GM18868 (cell line): ENCODE results near the gene CDH18.

ENCODE experiments used
- ATAC-seq: cut with Tn5 transposase; IDR thresholded peaks from one replicate; pipeline ENCODE4 v1.9.1; 2021; ENCODE audit warnings: mild to moderate bottlenecking, moderate library complexity; ENCODE audit not compliant: unreplicated experiment

The CDH18 gene

DNA sequence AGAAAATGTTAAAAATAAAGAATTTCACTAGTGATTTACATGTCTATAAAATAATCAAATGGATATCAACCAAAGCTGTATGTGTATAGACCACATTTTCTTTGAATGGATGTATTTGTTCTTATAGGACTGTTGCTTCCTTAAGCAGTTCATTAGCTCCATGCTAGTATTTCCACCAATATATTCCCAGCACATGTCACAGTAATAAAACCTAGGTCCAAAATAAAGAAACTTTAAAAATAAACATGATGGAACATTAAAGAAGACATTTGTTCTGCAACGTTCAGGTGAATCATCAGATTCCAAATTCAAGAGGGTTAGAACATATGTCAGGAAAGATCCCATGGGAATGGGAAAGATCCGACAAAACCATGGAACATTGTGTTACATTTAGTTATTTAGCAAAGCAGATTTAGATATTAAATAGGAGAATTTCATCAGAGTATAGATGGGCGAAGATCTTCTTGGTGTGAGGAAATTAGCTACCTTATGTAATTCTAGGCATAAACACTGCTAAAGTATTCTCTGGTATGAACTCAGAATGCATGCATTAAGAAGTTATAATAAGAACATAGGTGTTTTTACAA lies 490.7 kb downstream of the CDH18 start:
- ATAC-seq, result no peak

DNA sequence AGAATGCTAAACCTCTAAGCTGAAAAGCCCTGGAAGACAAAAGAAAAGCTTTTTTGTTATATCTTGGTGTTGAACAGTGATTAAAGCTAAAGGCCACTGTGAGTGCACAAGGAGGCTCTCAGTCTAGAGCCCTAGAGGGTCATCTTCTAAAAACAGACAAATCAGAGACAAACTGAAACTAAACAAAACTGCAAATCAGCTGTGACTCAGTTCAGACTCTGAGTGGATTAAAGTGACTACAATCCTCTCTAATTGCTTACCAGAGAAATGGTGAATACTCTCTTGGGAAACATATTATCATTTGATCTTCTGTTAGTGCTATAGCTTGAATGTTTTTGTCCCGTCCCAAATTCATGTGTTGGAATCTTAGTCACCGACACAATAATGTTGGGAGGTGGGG lies 491.9 kb downstream of the CDH18 start:
- ATAC-seq, result no peak

DNA sequence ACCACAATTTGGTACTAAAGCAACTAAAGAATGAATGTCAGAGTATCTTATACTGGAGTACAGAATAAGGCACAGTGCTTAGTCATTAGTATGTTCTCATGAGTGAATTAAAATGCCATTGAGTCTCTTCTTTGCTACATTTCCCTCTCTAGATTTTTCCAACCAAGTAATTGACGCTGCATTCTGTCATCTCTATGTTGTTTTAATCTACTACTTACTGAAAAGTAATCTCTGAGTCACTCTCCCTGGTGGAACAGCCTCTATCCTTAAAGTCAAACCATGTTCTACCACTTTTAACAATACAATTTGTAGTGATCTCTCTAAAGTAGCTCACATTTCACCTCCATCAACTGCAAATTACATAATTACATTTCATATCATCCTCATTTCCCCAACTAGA lies 495.1 kb downstream of the CDH18 start:
- no peak for ATAC-seq

DNA sequence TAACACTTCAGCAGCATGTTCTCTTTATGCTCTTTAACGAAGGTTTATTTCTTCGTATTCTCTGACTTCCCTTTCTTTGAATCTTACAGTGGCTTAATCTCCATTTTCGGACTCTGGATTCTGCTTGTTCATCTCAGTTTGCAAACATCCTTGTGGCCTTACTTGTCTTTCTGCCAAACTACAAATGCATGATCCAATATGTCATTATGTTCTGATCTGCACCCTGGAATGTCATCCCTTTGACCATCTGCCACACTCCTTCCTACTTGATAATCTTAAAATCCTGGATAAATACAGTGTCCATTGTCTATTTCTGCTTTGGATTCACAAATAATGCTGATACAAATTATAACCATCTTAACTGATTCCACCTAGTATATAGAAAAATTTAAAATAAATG lies 499.2 kb downstream of the CDH18 start:
- ATAC-seq, result no peak

DNA sequence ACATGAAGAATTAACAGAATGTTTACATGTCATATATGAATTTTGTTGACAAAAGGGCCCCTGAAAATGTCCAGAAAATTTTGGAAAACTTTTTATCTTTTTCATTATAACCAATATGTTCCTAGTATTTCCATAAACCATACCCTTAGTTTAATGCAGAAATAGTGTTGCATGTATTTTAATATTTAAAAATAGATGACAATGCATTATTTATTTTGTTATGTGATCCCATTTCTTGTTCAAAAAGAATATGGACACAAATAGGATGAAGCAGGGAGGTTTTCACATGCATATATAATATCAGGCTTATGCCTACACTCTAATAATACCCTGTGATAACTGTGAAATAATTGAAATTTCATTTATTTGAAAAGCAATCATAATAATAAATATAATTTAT lies 500.5 kb downstream of the CDH18 start:
- no peak for ATAC-seq

DNA sequence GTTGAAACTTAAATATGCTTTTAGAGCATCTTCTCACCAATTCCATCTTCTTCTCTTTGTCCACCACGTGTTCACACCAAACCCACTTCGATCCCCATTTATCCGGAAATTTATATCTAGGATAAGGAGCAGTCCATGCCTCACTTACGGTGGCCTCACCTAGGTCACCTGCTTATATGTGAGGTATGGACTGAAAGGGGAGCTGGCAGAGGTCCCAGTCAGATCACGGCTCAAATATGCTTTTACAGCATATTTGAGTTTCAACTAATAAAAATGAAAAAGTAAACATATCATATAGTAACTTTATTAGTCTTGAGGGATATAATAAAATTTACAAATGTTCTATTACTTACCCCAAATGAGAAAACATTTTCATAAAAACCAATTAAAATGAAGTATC lies 508.4 kb downstream of the CDH18 start:
- ATAC-seq, result no peak

DNA sequence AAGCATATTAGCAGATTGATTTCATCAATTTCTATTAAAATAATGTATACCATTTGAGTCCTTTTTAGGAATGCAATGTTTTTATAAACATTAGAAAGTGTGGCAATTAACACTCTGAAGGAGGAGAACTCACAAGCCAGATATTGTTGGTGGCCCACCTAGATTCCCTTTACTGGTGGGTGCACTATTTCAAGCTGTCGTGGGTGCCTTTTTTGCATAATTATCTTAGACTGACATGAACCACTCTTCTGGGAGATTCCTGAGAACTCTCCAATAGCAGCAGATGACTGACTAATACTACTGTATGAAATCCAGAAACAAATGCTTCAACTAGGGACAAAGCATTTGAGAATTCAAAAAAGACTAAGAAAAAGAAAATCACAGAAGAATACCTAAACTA lies 526.0 kb downstream of the CDH18 start:
- no peak for ATAC-seq

DNA sequence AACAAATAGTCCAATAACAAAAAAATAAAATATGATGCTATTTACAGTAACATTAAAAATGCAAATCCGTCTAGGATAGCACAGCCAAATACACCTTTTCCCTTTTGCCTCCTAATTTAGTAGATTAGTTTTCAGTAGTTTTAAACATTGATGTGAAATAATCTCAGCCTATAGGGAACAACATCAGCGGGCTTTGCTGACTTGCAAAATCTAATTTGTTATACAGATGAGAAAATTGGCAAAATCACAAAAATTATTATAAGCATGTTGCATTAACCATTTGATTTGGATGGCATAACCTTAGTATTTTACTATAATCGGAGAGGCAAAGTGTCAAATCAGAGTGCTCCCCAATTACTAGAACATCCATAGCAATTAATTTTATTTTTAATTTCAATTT lies 563.5 kb downstream of the CDH18 start:
- no peak for ATAC-seq
